Tibial artery (tissue), 4 donors: ENCODE measurements around the gene UBE2E2.
"Not testable (repeated sequence)": the region's sequence is repeated elsewhere in the genome, so short reads cannot be mapped to it uniquely, and the experiment has no call there.

Experiments
- DNase-seq, 2 donors: peaks; one replicate each; pipeline ENCODE4 v3.0.0-alpha.2; 2019
- H3K27ac ChIP-seq, 2 donors: fragments of 200-600 bp; sonication (generic) in 1 of 2; 1 replicate in 1 of 2; 2 replicates in 1 of 2; pipeline ENCODE4 v1.5.1; 2018 to 2019; ENCODE audit warnings: mild to moderate bottlenecking in 1 of 2
- H3K27me3 ChIP-seq, 2 donors: fragments of 200-600 bp; sonication (generic) in 1 of 2; one replicate each; pipeline versions ENCODE4 v1.5.1 to v1.6.0; 2016 to 2019
- H3K36me3 ChIP-seq, 3 donors: fragments of 200-600 bp; sonication (generic) in 2 of 3; one replicate each; pipeline ENCODE4 v1.5.1; 2016 to 2019; ENCODE audit warnings: mild to moderate bottlenecking in 2 of 3
- H3K4me1 ChIP-seq, 4 donors: fragments of 200-600 bp; sonication (generic) in 2 of 4; 1 replicate in 3 of 4; 2 replicates in 1 of 4; pipeline ENCODE4 v1.5.1; 2016 to 2019
- H3K4me3 ChIP-seq, 2 donors: fragments of 200-600 bp; sonication (generic) in 1 of 2; 1 replicate in 1 of 2; 2 replicates in 1 of 2; pipeline ENCODE4 v1.5.1; 2018 to 2019; ENCODE audit warnings: mild to moderate bottlenecking in 2 of 2
- H3K9me3 ChIP-seq, 3 donors: fragments of 200-600 bp; sonication (generic) in 1 of 3; one replicate each; pipeline ENCODE4 v1.5.1; 2016 to 2019
- intact Hi-C: fragments of 100-400 bp; cut with DNase I; formaldehyde crosslinking; loops from one replicate; pipeline ENCODE4 v1.15.0; 2023; ENCODE audit warnings: low total_unique reads
- TF ChIP-seq, protein P1 (sequence below), 2 experiments: fragments of 200-600 bp in 1 of 2; fragments of 450-650 bp in 1 of 2; IDR thresholded peaks; one replicate each; pipeline ENCODE4 v1.5.1; 2017 to 2019; ENCODE audit warnings: antibody characterized with exemption in 2 of 2, mild to moderate bottlenecking in 1 of 2, moderate library complexity in 1 of 2

The UBE2E2 gene

DNA sequence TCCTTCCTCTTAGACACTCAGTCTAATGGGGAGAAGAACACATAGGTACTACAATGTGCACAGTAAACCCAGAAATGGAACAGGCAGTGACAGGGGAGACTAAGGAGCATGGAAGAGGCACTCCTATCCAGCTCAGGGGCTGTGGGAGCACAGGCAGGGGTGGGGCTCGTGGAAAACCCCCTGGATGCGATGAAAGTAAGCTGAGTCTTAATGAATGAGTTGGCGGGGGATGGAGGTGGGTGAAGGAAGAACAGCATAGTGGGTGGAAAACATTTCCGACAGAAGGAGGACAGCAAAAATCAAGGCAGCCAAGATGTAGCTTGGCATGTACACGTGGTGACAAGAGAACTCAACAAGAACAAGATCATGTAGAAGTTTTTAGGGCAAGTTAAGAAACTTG, 33.6 kb upstream of the UBE2E2 start:
- intact Hi-C loops = no loop called here
- Histone ChIP-seq H3K27me3 (no peaks in the 10 kb centered on the region), H3K4me1 (no peaks in the 10 kb centered on the region), H3K9me3 (no peaks in the 10 kb centered on the region), H3K36me3 (no peaks in the 10 kb centered on the region), H3K4me3 (no peak overlapping the region), H3K27ac (no peak overlapping the region)
- no peak for DNase-seq
- TF ChIP-seq, protein P1, sequence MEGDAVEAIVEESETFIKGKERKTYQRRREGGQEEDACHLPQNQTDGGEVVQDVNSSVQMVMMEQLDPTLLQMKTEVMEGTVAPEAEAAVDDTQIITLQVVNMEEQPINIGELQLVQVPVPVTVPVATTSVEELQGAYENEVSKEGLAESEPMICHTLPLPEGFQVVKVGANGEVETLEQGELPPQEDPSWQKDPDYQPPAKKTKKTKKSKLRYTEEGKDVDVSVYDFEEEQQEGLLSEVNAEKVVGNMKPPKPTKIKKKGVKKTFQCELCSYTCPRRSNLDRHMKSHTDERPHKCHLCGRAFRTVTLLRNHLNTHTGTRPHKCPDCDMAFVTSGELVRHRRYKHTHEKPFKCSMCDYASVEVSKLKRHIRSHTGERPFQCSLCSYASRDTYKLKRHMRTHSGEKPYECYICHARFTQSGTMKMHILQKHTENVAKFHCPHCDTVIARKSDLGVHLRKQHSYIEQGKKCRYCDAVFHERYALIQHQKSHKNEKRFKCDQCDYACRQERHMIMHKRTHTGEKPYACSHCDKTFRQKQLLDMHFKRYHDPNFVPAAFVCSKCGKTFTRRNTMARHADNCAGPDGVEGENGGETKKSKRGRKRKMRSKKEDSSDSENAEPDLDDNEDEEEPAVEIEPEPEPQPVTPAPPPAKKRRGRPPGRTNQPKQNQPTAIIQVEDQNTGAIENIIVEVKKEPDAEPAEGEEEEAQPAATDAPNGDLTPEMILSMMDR (IDR thresholded peaks at IDR 0.05) = no peak

DNA sequence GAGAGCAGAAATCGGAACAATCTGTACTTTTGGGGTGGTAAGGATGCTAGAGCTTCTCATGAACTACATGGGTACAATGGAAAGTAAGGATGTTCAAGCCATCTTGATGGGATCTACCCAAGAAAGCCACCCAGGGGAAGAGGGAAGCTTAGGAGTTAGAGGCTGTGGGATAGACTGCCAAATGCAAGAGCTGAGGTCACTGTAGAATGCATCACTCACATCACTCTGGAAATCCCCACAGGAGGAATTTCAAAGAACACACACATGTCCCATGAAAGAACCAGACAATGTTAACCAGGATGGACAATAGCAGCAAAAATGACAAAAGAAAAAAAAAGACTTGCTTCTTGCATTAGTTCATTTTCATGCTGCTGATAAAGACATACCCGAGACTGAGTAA, 32.8 kb upstream of the UBE2E2 start:
- H3K27me3 ChIP-seq = no peaks in the 10 kb centered on the region
- TF ChIP-seq, protein P1 (IDR thresholded peaks at IDR 0.05) = no peak
- H3K4me3 ChIP-seq = no peak overlapping the region
- no peaks in the 10 kb centered on the region for H3K9me3 ChIP-seq
- intact Hi-C loops = no loop called here
- no peak overlapping the region for H3K27ac ChIP-seq
- H3K36me3 ChIP-seq = no peaks in the 10 kb centered on the region
- H3K4me1 ChIP-seq = no peaks in the 10 kb centered on the region
- DNase-seq = no peak

DNA sequence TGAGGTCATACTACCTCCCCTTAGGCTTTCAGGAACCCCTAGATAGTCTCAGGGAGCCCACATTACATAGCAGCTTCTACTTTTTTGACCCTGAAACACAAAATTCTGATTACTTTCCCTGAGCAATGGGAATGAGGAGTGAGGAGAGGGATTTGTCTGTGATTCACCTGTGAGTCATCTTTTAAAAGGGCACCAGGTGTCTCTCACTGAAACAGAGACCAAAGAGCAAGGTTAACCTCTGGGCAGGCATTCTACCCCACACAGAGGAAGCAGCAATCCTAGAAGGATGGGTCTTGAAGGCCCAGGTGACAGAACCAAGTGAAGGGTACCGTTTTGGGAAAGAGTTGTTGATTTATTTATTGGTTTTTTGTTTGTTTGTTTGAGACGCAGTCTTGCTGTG, 31.1 kb upstream of the UBE2E2 start:
- Histone ChIP-seq H3K27ac (no peak overlapping the region), H3K9me3 (no peaks in the 10 kb centered on the region), H3K36me3 (no peaks in the 10 kb centered on the region), H3K4me3 (no peak overlapping the region), H3K27me3 (no peaks in the 10 kb centered on the region), H3K4me1 (no peaks in the 10 kb centered on the region)
- intact Hi-C loops = no loop called here
- TF ChIP-seq, protein P1 (IDR thresholded peaks at IDR 0.05) = no peak
- DNase-seq = no peak

DNA sequence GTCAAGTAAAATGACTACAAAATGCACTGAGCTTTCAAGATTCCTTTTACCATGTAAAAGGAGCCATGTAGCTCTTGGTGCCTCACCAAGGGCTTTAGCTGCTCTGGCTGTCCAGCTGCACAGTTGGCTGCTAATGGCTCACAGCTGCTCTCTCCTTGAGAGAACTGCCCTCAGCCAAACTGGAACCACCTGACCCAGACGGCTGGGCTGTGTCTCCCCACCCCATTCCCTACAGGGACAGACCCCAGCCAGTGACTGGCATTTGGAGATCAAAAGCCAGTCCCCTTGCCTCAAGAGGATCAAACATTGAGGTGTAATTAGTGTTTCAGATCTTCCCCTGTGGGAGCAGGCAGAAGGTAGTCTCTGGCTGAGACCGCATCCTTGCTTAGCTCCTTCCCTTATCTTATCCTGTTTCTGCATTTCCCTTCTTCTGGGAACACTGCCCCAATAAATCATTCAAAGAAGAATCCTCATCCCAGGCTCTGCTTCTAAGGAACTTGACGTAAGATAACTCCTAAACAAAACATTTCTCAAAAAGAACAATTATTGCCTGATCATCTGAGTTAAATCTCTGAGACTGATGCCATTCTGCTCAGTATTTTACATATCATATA, 28.6 kb upstream of the UBE2E2 start:
- H3K4me3 ChIP-seq = no peak overlapping the region
- no peaks in the 10 kb centered on the region for H3K27me3 ChIP-seq
- DNase-seq = no peak
- H3K27ac ChIP-seq = no peak overlapping the region
- H3K9me3 ChIP-seq = peaks cover 0 to 3% (median 0%) of the 10 kb centered on the region in 3 donors
- intact Hi-C loops = no loop called here
- H3K36me3 ChIP-seq = no peaks in the 10 kb centered on the region
- TF ChIP-seq, protein P1 (IDR thresholded peaks at IDR 0.05) = no peak
- H3K4me1 ChIP-seq = no peaks in the 10 kb centered on the region

DNA sequence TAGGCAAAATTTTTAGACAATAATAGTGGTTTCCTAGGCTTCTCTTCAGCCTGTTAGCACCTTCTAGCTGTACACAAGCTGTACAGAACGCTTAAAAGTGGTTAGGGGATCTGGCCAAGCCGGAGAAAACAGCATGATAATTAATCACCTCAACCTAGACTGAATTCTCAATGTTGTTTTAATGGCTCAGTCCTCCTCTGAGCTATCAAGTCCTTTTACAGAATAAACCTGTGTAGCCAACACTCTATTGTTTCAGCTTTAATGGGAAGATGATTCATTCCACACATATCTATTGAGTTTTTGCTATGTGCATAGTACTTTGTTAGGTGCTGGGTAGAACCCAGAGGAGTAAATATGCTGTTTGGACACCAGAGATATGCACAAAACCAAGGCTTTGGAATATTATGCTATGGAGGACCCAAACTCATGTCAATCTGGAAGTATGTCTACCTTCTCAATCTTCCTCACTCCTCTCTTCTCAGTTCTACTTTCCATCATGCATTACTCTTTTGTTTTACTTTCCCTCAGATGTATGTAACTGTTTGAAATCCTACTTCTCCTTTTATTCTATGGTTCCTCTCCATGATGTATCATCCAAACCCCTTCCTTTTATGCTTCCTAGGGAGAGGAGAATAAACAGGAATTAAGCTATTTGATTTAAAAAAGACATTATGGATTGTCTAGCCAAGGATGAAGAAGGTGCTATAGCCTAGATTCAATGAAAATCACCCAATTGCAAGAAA, 27.6 kb upstream of the UBE2E2 start:
- TF ChIP-seq, protein P1 (IDR thresholded peaks at IDR 0.05) = no peak
- no peak for DNase-seq
- no peak overlapping the region for H3K4me3 ChIP-seq
- no peaks in the 10 kb centered on the region for H3K36me3 ChIP-seq
- no peaks in the 10 kb centered on the region for H3K4me1 ChIP-seq
- H3K27ac ChIP-seq = no peak overlapping the region
- H3K27me3 ChIP-seq = no peaks in the 10 kb centered on the region
- intact Hi-C loops = no loop called here
- H3K9me3 ChIP-seq = peaks cover 0 to 3% (median 0%) of the 10 kb centered on the region in 3 donors

DNA sequence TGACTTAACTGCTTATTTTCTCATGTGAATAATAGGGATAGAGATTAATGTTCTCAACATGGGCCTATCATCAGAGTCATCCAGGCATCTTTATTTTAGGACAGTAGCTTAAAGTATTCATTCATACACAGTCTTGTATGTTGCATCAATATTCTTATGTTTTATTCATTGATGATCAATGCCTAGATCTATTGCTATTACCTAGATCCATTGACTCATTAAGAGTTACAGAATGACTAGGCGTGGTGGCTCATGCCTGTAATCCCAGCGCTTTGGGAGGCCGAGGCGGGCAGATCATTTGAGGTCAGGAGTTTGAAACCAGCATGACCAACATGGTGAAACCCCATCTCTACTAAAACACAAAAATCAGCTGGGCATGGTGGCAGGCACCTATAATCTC, 26.3 kb upstream of the UBE2E2 start:
- H3K36me3 ChIP-seq, H3K4me1 ChIP-seq, intact Hi-C loops, H3K27ac ChIP-seq, H3K4me3 ChIP-seq, H3K9me3 ChIP-seq, DNase-seq, H3K27me3 ChIP-seq: not testable (repeated sequence)
